Omental fat pad (tissue), 4 donors: ENCODE results near the gene TYK2. TPM values are rescaled to one million over a fixed set of nuclear protein-coding genes. Genes with fewer than 3 reads are reported as not detected.
A peak's percentile ranks its signal among the peaks of the same experiment; 100 is the strongest.

Experiments
- ATAC-seq: fragments of 150-250 bp; one replicate; pipeline ENCODE4 v1.9.1; 2016; ENCODE audit warnings: mild to moderate bottlenecking, moderate library complexity; ENCODE audit not compliant: low FRiP score
- DNase-seq: peaks from one replicate; pipeline ENCODE4 v3.0.0-alpha.2; 2019; ENCODE audit warnings: low spot score
- CTCF ChIP-seq, 3 donors: fragments of 450-650 bp; IDR thresholded peaks; one replicate each; pipeline ENCODE4 v1.5.1; 2016 to 2017; ENCODE audit warnings: antibody characterized with exemption in 3 of 3, mild to moderate bottlenecking in 3 of 3, moderate library complexity in 2 of 3
- total RNA-seq, 4 donors: library from RNA; depleted of rRNA; stranded (reverse); fragments of >200 nt; gene quantifications; one replicate each; pipeline ENCODE4 v1.1.0, GENCODE V29; 2016

Gene TYK2
- total RNA-seq: 100 to 1,000 TPM in 1 of 4 donors, 10 to 100 TPM in 3; 60.2 to 137 (median 76.9) TPM

- peak; percentile 89 for DNase-seq
- TF ChIP-seq CTCF (IDR thresholded peaks at IDR 0.05): no peak
- ATAC-seq: peak; percentile 98
Observed at GRCh38 chr19:10380313-10381102, at the start of gene TYK2. Gene TYK2 (minus strand): TSS chr19:10380572. CDS start chr19:10378406, 2,166 bp downstream.

GRCh38 chr19:10428996-10429381 is 48.6 kb upstream of the TYK2 start:
- no peak for ATAC-seq
- DNase-seq: no peak

GRCh38 chr19:10427169-10427568 is 46.8 kb upstream of the TYK2 start:
- TF ChIP-seq CTCF (IDR thresholded peaks at IDR 0.05): no peak
- ATAC-seq (no peak), DNase-seq (no peak)

More at GRCh38 chr19:10428996-10429381, 48.6 kb upstream of the TYK2 start:
- no peak for TF ChIP-seq CTCF (IDR thresholded peaks at IDR 0.05)

GRCh38 chr19:10424011-10424637 is 43.8 kb upstream of the TYK2 start:
- peak in 1 of 3 donors; percentile 72 for TF ChIP-seq CTCF (IDR thresholded peaks at IDR 0.05)
- ATAC-seq (peak; percentile 74), DNase-seq (peak; percentile 74)

GRCh38 chr19:10422846-10423245 is 42.5 kb upstream of the TYK2 start:
- ATAC-seq: no peak
- no peak for TF ChIP-seq CTCF (IDR thresholded peaks at IDR 0.05)
- no peak for DNase-seq

GRCh38 chr19:10422046-10422461 is 41.7 kb upstream of the TYK2 start:
- TF ChIP-seq CTCF (IDR thresholded peaks at IDR 0.05): no peak
- DNase-seq (no peak), ATAC-seq (no peak)
